A172 (cell line): Measurements from ENCODE around the gene TNNT1. TPM values are rescaled to one million over a fixed set of nuclear protein-coding genes. Genes with fewer than 3 reads are reported as not detected.

Experiments
- DNase-seq: peaks from one replicate; pipeline ENCODE4 v3.0.0-alpha.2; 2015; ENCODE audit warnings: low spot score
- total RNA-seq: library from RNA; depleted of rRNA; stranded (reverse); fragments of >200 nt; shearing (Covaris generic); gene quantifications from 2 replicates; pipeline ENCODE4 v1.2.3, GENCODE V29; 2014

Gene TNNT1
- total RNA-seq, 1 experiment from 2014 or later, result 500 TPM

DNA sequence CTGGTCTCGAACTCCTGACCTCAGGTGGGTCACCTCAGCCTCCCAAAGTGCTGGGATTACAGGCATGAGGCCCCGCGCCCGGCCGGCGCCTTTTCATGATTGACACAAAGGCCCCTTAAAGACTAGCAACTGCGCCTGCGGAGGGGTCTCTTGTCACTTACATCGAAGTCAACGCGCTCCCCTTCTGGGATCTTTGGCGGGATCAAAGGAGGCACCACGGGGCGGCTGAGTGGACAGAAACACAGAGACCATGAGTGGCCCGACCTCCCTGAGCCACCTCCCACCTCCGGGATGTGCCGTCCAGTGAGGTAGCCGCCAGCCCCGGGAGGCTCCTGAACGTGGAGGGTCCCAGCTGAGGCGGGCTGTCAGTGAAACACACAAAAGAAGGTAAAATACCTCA is 7.3 kb downstream of the TNNT1 start:
- no peak for DNase-seq

DNA sequence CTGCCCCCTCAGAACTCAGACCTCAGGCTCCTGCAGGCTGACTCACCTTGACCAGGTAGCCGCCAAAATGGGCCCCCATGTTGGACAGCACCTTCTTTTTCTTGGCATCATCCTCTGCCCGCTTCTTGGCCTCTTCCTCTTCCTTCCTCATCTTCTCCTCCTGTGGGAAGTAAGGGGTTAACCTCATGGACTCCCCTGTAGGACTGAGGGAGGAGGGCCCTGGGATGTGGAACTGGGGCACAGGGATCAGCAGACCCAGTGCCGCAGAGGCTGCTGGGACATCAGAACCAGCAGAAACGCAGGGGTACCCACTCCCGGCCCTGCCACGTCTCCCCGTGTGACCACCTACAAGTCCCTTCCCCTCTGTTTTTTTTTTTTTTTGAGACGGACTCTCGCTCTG is 11.1 kb downstream of the TNNT1 start:
- DNase-seq, result no peak

- DNase-seq, result no peak
These were observed 12.5 kb downstream of the TNNT1 start for GRCh38 chr19:55136399-55137102.

DNA sequence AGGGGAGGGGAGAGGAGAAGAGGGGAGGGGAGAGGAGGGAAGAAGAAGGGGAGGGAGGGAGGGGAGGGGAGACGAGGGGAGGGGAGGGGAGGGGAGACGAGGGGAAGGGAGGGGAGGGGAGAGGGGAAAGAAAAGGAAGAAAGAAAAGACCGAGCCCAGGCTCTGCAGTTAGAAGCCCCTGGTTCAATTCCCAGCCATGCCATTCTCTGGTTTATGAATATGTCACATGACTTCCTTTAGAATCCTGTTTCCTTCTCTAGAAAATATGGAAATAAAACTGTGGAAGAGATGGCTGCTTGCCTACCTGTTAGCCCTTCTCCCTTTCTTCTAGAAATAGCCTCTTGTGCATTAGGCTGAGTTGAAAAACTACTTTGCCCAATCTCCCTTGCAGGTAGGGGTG is 14.3 kb downstream of the TNNT1 start:
- no peak for DNase-seq

GRCh38 chr19:55133639-55134444 is 15.2 kb downstream of the TNNT1 start:
- no peak for DNase-seq

DNA sequence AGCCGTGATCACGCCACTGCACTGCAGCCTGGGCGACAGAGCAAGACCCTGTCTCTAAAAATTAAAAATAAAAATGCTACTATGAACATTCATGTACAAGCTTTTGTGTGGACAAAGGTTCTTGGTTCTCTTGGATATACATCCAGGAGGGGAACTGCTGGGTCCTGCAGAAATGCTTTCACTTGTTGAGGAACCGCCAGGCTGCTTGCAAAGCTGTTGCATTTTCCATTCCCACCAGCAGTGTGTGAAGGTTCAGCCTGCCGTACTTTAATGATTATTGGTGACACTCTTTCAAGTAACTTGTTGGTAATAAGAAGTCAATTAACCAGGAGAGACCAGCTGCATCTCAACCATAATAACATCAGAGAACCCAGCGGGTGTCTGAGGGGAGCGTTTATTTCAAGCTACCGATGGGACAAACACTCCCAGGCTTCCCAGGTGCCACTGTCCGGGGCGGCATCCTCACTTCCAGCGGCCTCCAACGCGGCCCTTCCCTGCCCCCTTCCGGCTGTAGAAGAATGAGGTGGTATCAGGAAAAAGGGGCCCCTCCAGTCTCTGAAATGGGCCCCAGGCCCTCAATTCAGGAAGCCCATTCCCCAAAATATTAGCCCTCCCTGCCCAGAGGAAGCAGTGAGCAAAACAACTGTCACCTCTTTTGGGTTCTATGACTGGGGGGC is 16.4 kb downstream of the TNNT1 start:
- no peak for DNase-seq

DNA sequence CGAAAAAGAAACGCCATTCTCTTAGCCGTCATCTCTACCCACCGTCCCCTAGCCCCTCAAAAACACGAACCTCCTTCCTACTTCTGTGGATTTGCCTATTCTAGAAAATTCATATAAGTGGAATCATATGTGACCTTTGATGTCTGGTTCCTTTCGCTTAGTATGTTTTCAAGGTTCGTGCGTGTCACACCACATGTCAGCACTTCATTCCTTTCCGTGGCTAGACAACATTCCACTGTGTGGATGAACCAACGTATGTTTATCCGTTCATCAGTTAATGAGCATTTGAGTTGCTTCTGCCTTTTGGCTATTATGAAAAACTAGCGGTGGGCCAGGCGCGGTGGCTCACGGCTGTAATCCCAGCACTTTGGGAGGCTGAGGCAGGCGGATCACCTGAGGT is 17.6 kb downstream of the TNNT1 start:
- no peak for DNase-seq

DNA sequence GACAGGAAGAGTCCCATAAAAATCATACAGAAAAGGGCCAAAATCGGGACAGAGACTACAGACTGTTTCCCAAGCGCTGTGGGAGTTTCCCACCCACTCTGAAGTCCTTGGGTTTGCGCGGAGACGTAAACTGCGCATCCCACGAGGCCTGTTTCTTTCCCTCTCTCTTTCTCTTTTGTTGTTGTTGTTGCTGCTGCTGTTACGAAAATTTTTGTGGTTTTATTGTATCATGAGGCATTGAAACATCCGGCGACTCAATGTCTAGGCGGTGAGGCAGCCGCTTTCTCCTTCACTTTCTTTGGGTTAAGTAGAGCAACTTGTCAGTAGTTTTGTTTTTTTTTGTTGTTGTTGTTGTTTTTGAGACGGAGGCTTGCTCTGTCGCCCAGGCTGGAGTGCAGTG is 30.0 kb downstream of the TNNT1 start:
- DNase-seq, result no peak

DNA sequence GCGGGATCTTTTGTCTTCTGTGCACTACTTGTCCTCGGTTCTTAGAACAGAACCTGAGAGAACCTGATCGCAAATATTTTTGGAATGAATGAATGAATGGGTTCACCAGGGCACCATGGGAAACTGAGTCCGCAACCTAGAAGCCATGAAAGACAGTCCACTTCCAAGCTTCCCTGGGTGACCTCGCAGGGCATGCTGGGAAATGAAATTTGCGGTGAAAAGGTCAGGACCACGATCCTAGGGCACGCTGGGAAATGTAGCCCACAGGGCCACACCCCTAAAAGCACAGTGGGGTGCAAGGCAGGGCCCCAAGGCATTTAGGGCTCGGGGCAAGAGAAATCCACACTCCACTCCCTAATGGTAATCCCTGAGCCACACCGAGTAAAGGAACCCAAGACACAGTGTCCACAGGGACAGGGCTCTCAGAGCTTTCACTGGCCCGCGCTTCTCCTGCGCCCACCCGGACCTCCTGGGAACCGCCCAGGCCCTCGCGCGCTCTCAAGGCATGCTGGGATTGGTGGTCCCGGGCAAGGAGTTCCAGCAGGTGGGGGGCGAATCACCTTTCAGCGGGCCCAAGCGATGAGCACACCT is 30.5 kb downstream of the TNNT1 start:
- no peak for DNase-seq

DNA sequence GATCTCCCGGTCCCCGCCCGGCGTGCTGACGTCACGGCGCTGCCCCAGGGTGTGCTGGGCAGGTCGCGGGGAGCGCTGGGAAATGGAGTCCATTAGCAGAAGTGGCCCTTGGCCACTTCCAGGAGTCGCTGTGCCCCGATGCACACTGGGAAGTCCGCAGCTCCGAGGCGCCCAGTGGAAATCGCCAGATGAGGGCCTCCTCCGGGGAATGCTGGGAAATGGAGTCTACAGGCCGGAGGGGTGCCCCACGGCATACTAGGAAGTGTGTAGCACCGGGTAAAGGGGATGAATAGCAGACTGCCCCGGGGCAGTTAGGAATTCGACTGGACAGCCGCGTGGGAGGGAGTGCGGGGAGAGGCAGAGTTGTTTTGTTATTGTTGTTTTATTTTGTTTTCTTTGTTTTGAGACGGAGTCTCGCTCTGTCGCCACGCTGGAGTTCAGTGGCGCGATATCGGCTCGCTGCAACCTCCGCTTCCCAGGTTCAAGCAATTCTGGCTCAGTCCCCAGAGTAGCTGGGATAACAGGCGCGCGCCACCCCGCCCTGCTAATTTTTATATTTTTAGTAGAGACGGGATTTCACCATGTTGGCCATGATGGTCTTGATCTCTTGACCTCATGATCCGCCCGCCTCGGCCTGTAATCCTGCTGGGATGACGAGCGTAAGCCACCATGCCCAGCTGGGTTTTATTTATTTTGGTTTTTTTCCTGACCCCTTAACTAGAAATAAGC is 31.2 kb downstream of the TNNT1 start:
- DNase-seq, result peak; percentile 99

DNA sequence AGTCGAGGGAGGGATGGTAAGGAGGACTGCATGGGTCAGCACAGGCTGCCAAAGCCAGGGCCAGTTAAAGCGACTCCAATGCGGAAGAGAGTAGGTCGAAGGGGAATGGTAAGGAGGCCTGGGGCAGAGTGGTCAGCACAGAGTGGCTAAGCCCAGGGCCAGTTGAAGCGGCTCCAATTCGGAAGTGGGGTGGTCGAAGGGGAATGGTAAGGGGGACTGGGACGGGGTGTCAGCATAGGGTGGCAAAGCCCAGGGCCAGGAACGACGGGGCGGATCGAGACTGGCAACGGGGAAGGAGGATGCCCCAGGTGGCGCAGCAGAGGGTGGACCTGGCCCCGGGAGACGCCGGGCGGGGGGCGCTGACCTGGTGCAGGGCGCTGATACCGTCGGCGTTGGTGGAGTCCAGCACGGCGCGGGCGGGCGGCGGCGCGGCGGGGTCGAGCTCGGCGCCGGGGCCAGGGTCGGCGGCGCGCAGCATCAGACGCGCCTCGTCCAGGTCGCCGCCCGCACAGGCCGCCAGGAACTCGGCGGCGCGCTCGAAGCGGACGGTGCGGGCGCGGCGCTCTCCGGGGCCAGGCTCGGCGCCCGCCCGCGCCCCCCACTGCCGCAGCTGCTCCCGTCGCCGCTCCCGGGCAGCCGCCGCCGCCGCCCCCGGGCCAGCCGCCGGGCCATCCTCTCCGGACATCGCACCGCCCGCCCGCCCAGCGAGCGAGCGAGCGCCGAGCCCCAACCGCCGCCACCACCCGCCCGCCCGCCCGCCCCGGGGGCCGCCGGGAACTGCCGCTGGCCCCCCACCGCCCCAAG is 31.9 kb downstream of the TNNT1 start, which contains the start of gene PPP1R12C:
Gene PPP1R12C, minus strand, starts transcription at position 779 of the 804 bp plus-strand sequence. Its CDS starts 94 bp downstream, at position 685.
- DNase-seq, result peak; percentile 21

- peak; percentile 65 for DNase-seq
These were observed 32.7 kb downstream of the TNNT1 start for GRCh38 chr19:55116232-55116858.

- DNase-seq, result peak; percentile 55
These were observed 33.5 kb downstream of the TNNT1 start for GRCh38 chr19:55115446-55116065.

GRCh38 chr19:55114566-55115145 is 34.4 kb downstream of the TNNT1 start:
- no peak for DNase-seq

DNA sequence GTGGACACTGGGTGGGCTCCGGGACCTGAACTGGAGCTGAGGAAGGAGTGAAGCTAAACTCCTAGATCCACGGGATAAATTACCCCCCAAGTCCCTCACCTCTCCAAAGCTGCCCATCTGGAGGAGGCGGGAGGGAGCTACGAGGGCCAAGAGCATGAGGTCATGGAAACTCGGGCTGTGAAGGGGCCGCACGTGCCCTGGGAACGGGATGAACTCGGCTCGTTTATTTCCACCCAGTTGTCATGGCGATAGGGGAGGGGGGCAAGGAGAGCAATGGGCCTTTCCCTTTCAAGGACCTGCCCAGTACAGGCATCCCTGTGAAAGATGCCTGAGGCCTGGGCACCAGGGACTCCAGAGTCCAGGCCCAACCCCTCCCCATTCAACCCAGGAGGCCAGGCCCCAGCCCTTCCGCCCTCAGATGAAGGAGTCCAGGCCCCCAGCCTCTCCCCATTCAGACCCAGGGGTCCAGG is 35.4 kb downstream of the TNNT1 start:
- peak; percentile 88 for DNase-seq

DNA sequence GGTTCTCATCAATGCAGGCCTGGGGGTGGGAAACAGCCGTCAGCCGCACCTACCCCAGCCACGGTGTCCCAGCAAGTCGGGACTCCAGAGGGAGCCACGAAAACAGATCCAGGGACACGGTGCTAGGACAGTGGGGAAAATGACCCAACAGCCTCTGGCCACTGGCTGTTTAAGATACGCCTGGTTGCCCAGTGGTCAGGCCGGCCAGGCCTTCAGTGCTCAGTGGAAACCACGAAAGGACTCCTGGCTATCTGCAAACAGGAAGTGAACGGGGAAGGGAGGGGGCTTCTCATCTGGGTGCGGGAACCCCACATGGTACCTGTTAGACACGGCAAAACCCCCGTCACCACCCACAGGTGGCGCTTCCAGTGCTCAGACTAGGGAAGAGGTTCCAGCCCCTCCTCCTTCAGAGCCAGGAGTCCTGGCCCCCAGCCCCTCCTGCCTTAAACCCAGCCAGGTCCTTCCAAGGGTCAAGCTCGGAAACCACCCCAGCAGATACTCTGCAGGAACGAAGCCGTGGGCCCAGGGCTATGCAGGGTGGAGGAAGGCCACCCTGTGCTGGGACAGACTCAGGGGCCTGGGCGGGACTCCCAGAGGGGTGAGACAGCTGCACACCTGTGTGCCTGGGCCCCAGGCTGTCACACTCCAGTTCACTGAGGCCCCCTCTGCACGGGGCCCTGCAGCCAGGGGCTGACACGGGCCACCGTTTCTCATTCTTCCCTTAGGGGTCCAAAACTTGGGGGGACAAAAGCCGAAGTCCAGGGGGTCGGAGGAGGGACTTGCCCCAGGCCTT is 36.0 kb downstream of the TNNT1 start:
- DNase-seq, result peak; percentile 44

- no peak for DNase-seq
These were observed 36.7 kb downstream of the TNNT1 start for GRCh38 chr19:55112246-55112776.

DNA sequence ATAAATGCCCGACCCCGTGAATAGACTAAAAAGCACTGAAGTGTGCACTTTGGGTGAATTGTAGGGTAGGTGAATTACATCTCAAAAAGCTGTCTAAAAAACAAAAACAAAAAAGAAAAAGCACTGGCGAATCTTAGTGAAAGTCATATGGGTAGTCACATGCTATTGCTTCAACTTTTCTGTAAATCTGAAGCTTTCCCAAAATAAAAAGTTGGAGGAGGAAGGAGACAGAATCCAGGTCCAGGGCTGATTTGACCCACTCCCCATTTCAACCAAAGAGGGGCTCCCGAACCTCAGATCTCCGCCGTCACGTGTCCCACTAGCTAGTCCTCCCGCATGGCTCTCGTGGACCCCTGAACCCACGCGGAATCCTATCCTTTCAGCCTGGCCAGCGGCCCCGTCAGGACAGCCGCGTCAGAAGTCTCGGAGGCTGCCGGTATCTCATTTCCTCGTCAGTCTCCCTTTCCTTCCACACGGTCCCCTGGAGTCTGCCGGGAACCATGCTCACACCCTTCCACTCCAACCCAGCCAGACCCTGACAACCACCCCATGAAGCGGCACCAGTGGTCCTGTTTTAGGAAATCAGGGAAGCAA is 37.7 kb downstream of the TNNT1 start:
- DNase-seq, result no peak
